GM13976 (cell line): ENCODE measurements around the gene TEDC2.

Experiments
- DNase-seq: peaks from one replicate; pipeline ENCODE4 v3.0.0; 2012; ENCODE audit warnings: low spot score
- in situ Hi-C: fragments of 300-500 bp; cut with MboI; formaldehyde crosslinking; loops from one replicate; pipeline ENCODE4 v1.12.0; 2022; ENCODE audit warnings: low sequenced_read_pairs, mixed read lengths, inconsistent platforms; ENCODE audit not compliant: unreplicated experiment
- TF ChIP-seq, protein P1 (sequence below): IDR thresholded peaks from 2 replicates; pipeline ENCODE4 v1.5.1; 2012; ENCODE audit warnings: borderline replicate concordance, mild to moderate bottlenecking; ENCODE audit not compliant: insufficient read depth; ENCODE audit errors: extremely low read depth, missing control alignments, control extremely low read depth

TEDC2 gene

DNA sequence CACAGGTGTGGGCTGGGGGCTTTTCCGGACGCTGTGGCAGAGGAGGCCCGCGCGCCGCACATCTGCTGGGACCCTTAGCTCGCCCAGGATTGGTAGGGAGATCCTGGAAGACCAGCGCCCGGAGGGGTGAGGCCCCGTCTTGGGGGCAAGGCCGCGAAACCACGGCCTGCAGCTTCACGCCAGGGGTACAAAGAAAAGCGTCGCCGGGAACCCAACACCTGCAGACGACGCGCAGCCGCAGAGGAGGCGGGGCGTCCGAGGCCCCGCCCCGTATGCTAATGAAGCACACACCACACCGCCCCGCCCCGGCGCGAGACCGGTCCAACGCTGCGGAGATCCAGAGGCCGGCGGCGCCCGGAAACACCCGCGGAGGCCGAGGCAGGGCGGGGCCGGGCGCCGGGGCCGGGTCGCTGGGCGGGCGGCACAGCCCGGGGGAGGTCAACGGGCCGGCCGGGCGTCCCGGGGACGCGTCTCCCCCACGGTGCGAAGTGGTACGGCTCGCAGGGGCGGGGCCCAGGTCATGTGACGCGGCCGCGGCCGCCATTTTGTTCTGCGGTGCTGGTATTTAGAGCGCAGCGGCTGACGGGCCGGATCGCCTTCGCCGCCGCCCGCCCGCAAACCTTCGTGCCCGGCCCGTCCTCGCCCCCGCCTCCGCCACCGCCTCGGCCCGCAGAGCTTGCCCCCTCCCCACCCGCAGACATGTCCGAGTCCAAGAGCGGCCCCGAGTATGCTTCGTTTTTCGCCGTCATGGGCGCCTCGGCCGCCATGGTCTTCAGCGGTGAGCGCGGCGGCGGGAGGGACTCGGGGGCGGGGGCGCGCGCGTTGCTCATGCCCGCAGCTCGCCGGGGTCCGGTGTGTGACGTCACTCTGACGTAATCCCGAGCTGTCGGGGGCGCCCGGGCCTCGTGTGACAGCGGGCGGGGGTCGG is 53.8 kb downstream of the TEDC2 start, which contains the start of gene ATP6V0C:
Gene ATP6V0C (plus strand): TSS at position 548 of the 928 bp plus-strand sequence. CDS start 152 bp downstream, at position 700.
- TF ChIP-seq, protein P1, sequence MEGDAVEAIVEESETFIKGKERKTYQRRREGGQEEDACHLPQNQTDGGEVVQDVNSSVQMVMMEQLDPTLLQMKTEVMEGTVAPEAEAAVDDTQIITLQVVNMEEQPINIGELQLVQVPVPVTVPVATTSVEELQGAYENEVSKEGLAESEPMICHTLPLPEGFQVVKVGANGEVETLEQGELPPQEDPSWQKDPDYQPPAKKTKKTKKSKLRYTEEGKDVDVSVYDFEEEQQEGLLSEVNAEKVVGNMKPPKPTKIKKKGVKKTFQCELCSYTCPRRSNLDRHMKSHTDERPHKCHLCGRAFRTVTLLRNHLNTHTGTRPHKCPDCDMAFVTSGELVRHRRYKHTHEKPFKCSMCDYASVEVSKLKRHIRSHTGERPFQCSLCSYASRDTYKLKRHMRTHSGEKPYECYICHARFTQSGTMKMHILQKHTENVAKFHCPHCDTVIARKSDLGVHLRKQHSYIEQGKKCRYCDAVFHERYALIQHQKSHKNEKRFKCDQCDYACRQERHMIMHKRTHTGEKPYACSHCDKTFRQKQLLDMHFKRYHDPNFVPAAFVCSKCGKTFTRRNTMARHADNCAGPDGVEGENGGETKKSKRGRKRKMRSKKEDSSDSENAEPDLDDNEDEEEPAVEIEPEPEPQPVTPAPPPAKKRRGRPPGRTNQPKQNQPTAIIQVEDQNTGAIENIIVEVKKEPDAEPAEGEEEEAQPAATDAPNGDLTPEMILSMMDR, result no peak
- in situ Hi-C loops, result no loop called here
- peak; percentile 98 for DNase-seq
